NT2/D1 (cell line): ENCODE measurements around the gene BBS9.

Source experiments
- SUZ12 ChIP-seq: IDR thresholded peaks from 2 replicates; pipeline ENCODE4 v1.6.1; 2011; ENCODE audit not compliant: insufficient read length, insufficient read depth; ENCODE audit errors: extremely low read depth
- YY1 ChIP-seq: IDR thresholded peaks from 2 replicates; pipeline ENCODE4 v1.6.1; 2011; ENCODE audit not compliant: insufficient read length, insufficient read depth

DNA sequence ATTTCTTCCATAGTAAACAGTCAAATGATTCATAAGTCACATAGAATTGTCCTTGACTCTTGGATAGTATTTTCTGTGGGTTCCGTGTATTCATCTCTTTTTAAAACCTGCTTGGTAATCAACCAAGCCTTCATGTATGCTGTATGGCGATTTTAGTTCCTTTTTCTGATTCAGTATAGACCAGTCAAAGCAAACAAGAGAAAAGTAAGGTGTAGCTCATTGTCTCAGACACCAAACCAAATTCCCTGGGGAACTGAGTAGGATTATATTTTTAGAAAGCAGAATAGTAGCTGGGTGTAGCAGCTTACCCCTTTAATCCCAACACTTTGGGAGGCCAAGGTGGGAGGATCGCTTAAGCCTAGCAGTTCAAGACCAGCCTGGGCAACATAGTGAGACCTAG lies 240.5 kb downstream of the BBS9 start:
- TF ChIP-seq YY1 (no peak), SUZ12 (no peak)
